GM19438 (cell line): ENCODE results near the gene SHROOM4.

Experiments used
- ATAC-seq: cut with Tn5 transposase; IDR thresholded peaks from one replicate; pipeline ENCODE4 v1.9.1; 2021; ENCODE audit warnings: low read depth; ENCODE audit not compliant: unreplicated experiment

Gene SHROOM4

GRCh38 chrX:50779694-50780093 is 34.3 kb downstream of the SHROOM4 start:
- ATAC-seq: no peak

- no peak for ATAC-seq
Measured at GRCh38 chrX:50778272-50778671, 35.7 kb downstream of the SHROOM4 start.

DNA sequence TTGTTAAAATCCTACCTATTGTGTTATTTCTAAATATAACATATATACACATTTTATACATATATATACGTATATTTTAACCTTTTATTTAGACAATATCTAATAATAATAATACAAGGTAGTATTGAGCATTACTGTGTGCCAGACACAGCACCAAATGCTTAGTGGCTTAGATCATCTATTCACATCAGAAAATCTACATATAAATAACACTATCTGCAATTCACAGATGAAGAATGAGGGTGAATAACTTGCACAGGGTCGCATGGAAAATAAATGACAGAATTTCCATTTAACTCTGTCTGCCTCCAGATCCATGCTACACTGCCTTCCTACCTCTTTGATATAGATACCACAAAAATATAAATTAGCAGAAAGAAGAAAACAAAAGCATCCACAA is 37.7 kb downstream of the SHROOM4 start:
- ATAC-seq: no peak

DNA sequence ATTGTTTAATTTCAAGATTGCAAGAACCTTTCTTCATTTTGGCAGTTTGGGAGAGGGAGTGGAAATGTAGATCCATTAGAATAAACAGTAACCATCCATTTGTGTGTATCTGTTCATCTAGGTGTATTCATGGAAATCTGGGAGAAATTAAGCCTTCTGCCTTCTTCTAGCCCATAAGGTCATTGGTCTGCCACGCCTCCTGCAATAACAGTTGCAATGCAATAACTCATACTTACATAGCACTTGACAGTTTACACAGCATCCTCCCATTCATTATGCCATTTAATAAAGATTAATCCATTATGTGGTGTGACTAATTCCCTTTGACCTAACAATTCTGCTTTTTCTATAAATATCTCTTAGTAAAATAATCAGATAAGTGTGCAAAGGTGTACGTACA is 42.6 kb downstream of the SHROOM4 start:
- ATAC-seq: no peak

DNA sequence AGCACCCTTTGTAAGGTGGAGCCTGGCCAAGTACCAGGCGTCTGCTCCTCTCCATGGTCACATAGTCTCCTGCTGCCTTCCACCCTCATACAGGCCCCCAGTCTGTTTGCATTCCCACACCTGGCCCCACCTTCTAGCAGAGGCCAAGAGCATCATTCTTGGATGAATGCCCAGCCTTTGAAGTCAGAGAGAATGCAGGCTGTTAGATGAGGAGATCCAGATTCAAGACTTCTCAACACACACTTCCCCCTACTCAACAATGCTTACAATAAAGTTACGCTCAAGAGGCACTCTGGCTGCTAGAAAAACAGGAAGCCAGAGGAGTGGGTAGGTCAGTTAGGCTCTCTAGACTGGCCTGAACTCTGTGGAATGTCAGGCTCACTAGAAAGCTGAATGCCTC is 43.3 kb downstream of the SHROOM4 start:
- no peak for ATAC-seq

GRCh38 chrX:50769389-50770063 is 44.5 kb downstream of the SHROOM4 start:
- no peak for ATAC-seq

DNA sequence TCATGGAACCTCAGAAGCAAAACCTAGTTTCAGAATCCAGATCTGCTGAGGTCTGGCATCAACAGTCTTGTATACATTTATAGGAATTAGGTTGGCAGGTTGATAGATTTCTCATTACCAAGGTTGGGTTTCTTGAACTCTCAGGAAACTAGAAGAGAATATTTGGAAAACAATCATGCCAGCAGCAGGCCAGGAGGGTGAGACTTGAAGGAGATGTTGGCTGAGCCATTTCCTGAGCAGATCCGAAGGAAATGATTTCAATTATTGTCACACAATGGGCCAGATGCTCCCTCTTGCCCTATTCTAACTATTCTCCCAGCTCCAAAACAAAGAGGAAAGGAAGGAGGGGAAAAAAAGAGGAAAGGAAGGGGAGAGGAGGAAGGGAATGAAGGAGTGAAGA is 45.2 kb downstream of the SHROOM4 start:
- no peak for ATAC-seq

- ATAC-seq: no peak
Measured at GRCh38 chrX:50765986-50766385, 48.0 kb downstream of the SHROOM4 start.

DNA sequence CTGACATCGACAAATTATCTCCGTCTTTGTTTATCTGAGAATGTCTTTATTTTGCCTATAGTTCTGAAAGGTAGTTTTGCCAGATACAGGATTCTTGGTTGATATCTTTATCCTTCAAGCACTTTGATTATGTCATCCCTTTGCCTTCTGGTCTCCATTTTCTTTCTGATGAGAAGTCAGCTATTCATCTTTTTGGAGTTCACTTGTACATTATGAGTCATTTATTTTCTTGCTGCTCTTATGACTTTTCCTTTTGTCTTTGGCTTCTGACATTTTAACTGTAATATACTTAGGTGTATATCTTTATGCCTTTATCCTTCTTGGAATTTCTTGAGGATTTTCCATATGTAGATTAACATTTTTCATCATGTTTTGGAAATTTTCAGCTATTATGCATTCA is 51.4 kb downstream of the SHROOM4 start:
- no peak for ATAC-seq

GRCh38 chrX:50756276-50756675 is 57.7 kb downstream of the SHROOM4 start:
- no peak for ATAC-seq

- no peak for ATAC-seq
Measured at GRCh38 chrX:50751091-50751490, 62.9 kb downstream of the SHROOM4 start.

- no peak for ATAC-seq
Measured at GRCh38 chrX:50747471-50747900, 66.5 kb downstream of the SHROOM4 start.

- ATAC-seq: no peak
Measured at GRCh38 chrX:50736656-50737055, 77.3 kb downstream of the SHROOM4 start.

GRCh38 chrX:50726296-50726695 is 87.7 kb downstream of the SHROOM4 start:
- ATAC-seq: no peak

DNA sequence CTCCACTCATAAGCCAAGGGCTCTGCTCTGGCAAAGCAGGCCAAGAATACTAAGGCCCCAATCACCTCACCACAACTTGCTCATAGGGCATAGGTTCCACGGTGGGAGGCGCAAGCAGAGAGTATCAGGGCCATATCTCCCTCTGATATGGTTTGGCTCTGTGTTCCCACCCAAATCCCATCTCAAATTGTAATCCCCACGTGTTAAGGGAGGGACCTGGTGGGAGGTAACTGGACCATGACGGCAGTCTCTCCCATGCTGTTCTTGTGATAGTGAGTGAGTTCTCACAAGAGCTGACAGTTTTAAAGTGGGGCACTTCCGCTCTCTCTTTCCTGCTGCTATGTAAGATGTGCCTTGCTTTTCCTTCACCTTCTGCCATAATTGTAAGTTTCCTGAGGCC is 88.7 kb downstream of the SHROOM4 start:
- ATAC-seq: no peak

DNA sequence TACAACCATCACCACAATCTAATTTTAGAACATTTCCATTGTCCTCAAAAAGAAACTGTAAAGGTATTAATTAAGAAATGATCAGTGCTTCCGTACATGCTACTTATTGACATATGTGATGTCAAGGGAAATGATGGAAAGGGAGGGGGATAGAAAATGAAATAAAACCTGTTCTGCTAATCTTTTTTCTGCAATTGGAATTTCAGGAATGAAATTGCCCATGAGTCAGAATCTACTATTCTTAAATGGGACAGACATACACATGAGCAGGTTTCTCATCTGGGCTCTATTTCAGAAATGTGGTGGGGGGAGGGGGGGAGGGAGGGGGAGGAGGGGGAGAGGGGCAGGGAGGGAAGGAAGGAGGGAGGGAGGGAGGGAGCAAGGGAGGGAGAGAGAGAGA is 91.0 kb downstream of the SHROOM4 start:
- no peak for ATAC-seq

DNA sequence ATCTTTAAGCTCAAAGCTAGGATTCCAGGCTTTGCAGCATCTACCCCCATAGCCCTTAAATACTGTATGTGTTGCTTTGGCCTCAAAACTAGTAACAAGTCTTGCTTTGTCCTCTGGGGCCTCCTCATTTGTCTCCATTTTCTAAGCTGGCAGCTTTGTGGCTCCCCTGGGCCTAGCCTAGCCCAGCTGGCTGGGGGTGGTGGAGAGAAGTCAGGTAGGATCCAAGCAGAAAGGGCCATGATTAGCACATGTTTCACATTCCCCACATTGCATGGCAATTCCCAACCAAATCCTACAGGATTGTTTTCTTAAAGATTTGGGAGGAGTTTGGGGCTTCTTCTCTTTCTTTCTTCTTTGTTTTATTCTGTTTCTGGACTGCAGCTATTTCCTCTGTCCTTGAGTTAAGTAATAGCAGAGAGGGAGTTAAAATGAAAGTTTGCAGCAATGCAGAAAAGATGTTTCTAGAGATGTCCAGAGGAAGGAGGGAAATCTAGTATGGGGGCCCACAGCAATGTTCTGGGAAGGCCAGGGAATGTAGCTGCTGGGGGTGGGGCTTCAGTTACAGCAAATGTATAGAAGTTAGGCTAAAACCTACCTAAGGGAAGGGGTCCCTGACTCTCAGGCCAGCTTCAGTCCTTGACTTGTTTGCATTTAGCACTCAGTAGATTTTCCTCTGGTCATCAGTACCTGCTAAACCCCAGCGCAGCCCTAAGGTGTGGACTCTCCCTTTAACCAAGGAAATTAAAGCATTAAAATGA is 92.1 kb downstream of the SHROOM4 start:
- no peak for ATAC-seq

DNA sequence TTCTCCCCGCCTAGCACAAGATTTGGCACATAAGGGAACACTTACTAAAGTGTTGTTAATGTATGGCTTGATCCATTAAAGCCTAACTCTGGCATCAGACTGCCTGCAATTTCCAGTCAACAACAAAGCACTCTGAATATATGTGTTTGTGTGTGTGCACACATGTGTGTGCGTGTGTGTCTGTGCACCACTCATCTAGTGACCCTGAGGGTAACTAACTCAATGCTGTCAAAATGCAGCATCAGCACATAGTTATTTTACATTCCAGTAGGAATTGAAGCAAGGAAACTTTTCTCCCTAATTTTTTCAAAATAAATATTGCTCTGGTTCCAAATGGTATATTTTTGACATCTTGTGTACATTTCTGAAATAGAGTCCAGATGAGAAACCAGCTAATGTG is 94.4 kb downstream of the SHROOM4 start:
- ATAC-seq: no peak

GRCh38 chrX:50718776-50719175 is 95.2 kb downstream of the SHROOM4 start:
- no peak for ATAC-seq

DNA sequence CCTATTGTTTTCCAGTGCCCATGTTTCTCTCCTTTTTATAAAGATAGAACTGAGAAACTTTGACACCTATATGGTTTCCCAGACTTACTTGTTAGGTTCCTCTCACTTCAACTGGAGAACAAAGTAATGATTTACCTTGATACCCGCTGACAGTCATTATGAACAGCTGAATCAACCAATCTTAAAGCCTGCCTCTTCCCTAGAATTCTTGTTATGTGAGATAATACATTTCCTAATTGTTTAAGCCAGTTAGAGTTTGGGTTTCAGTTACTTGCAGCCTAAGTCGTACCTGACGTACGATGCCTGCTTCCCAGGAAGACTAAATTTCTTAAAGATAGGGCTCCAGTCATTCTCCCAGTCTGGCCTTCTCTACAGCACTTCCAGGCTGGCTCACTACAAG is 97.3 kb downstream of the SHROOM4 start:
- no peak for ATAC-seq

- no peak for ATAC-seq
Measured at GRCh38 chrX:50712777-50713176, 101.2 kb downstream of the SHROOM4 start.

DNA sequence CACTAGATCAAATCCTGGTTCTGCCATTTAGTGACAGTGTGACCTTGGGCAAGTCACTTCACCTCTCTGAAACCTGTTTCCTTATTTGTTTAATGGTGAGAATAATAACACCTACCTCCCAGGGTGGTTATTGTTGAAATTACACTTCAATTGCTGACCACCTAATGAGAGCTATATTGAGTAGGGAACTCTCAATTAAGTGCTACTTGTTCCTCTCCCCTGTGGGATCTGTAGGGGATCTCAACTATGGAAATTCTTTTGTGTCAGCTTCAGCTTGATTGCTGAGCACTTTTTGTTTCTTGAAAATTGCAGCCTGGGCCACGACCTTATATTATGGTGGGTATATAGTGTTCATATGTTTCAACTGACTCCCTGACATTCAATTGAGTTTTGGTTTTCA is 102.1 kb downstream of the SHROOM4 start:
- no peak for ATAC-seq
